ENCODE measurements around the gene PCF11.
"Not testable (repeated sequence)": the region's sequence is repeated elsewhere in the genome, so short reads cannot be mapped to it uniquely, and the experiment has no call there.

PCF11 gene

GRCh38 chr11:83193315-83194280 is 36.7 kb downstream of the PCF11 start, which contains the start of gene ANKRD42:
ANKRD42 (plus strand) TSS chr11:83193712; CDS start chr11:83194671, 959 bp downstream.
- DNase-seq = peak; percentile 95

GRCh38 chr11:83194281-83195142 is 37.6 kb downstream of the PCF11 start:
- DNase-seq = peak; percentile 72

- DNase-seq = no peak
Measured at GRCh38 chr11:83195143-83195466, 38.2 kb downstream of the PCF11 start.

- no peak for DNase-seq
Measured at GRCh38 chr11:83195649-83196048, 38.7 kb downstream of the PCF11 start.

- DNase-seq = no peak
Measured at GRCh38 chr11:83200035-83200434, 43.1 kb downstream of the PCF11 start.

- no peak for DNase-seq
Measured at GRCh38 chr11:83205608-83206185, 48.8 kb downstream of the PCF11 start.

- DNase-seq = no peak
Measured at GRCh38 chr11:83206221-83206620, 49.3 kb downstream of the PCF11 start.

- not testable (repeated sequence) for DNase-seq
Measured at GRCh38 chr11:83206771-83207382, 49.9 kb downstream of the PCF11 start.

- no peak for DNase-seq
Measured at GRCh38 chr11:83219095-83219494, 62.2 kb downstream of the PCF11 start.

GRCh38 chr11:83220260-83220659 is 63.3 kb downstream of the PCF11 start:
- DNase-seq = no peak

- no peak for DNase-seq
Measured at GRCh38 chr11:83221694-83222093, 64.8 kb downstream of the PCF11 start.

- no peak for DNase-seq
Measured at GRCh38 chr11:83222499-83222898, 65.6 kb downstream of the PCF11 start.

GRCh38 chr11:83223457-83223856 is 66.5 kb downstream of the PCF11 start:
- DNase-seq = no peak

- peak; percentile 6 for DNase-seq
Measured at GRCh38 chr11:83235825-83236224, 78.9 kb downstream of the PCF11 start.
